ENCODE results near the gene LCN15. TPM values are rescaled to one million over a fixed set of nuclear protein-coding genes. Genes with fewer than 3 reads are reported as not detected.

LCN15 gene
- total RNA-seq, 2 donors from 2014 or later, result not detected

GRCh38 chr9:136806631-136807201 lies 42.4 kb upstream of the LCN15 start:
- H3K27ac ChIP-seq, result peak overlapping the region in 1 of 2 donors; percentile 63
- H3K9me3 ChIP-seq, result no peaks in the 10 kb centered on the region
- TF ChIP-seq, protein P1, sequence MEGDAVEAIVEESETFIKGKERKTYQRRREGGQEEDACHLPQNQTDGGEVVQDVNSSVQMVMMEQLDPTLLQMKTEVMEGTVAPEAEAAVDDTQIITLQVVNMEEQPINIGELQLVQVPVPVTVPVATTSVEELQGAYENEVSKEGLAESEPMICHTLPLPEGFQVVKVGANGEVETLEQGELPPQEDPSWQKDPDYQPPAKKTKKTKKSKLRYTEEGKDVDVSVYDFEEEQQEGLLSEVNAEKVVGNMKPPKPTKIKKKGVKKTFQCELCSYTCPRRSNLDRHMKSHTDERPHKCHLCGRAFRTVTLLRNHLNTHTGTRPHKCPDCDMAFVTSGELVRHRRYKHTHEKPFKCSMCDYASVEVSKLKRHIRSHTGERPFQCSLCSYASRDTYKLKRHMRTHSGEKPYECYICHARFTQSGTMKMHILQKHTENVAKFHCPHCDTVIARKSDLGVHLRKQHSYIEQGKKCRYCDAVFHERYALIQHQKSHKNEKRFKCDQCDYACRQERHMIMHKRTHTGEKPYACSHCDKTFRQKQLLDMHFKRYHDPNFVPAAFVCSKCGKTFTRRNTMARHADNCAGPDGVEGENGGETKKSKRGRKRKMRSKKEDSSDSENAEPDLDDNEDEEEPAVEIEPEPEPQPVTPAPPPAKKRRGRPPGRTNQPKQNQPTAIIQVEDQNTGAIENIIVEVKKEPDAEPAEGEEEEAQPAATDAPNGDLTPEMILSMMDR (IDR thresholded peaks at IDR 0.05), result no peak
- H3K36me3 ChIP-seq, result no peaks in the 10 kb centered on the region
- no peaks in the 10 kb centered on the region for H3K27me3 ChIP-seq (replicated peaks; ENCODE audit: insufficient read depth)
- no peak for DNase-seq (ENCODE audit: low spot score)
- peaks cover 24 to 36% of the 10 kb centered on the region in 2 donors for H3K4me1 ChIP-seq (ENCODE audit: control insufficient read depth in 1 of 2, low read depth in 2 of 2)
- peak overlapping the region; percentile 99 for H3K4me3 ChIP-seq
- no peak for ATAC-seq (ENCODE audit: insufficient number of reproducible peaks, low FRiP score, low read depth)

GRCh38 chr9:136806067-136806466 lies 41.7 kb upstream of the LCN15 start:
- DNase-seq (ENCODE audit: low spot score) (no peak), ATAC-seq (ENCODE audit: insufficient number of reproducible peaks, low FRiP score, low read depth) (no peak)
- Histone ChIP-seq H3K9me3 (no peaks in the 10 kb centered on the region), H3K4me3 (no peak overlapping the region), H3K4me1 (ENCODE audit: control insufficient read depth in 1 of 2, low read depth in 2 of 2) (peaks cover 24 to 36% of the 10 kb centered on the region in 2 donors), H3K27me3 (replicated peaks; ENCODE audit: insufficient read depth) (no peaks in the 10 kb centered on the region), H3K36me3 (no peaks in the 10 kb centered on the region), H3K27ac (no peak overlapping the region)
- TF ChIP-seq, protein P1 (IDR thresholded peaks at IDR 0.05), result no peak

- H3K9me3 ChIP-seq, result no peaks in the 10 kb centered on the region
- ATAC-seq (ENCODE audit: insufficient number of reproducible peaks, low FRiP score, low read depth), result no peak
- no peak overlapping the region for H3K27ac ChIP-seq
- TF ChIP-seq, protein P1 (IDR thresholded peaks at IDR 0.05), result no peak
- DNase-seq (ENCODE audit: low spot score), result no peak
- H3K4me1 ChIP-seq (ENCODE audit: control insufficient read depth in 1 of 2, low read depth in 2 of 2), result peaks cover 30 to 36% of the 10 kb centered on the region in 2 donors
- H3K27me3 ChIP-seq (replicated peaks; ENCODE audit: insufficient read depth), result peaks cover 7% of the 10 kb centered on the region
- H3K36me3 ChIP-seq, result no peaks in the 10 kb centered on the region
- H3K4me3 ChIP-seq, result no peak overlapping the region
These were observed 41.0 kb upstream of the LCN15 start for GRCh38 chr9:136805207-136805740.

DNA sequence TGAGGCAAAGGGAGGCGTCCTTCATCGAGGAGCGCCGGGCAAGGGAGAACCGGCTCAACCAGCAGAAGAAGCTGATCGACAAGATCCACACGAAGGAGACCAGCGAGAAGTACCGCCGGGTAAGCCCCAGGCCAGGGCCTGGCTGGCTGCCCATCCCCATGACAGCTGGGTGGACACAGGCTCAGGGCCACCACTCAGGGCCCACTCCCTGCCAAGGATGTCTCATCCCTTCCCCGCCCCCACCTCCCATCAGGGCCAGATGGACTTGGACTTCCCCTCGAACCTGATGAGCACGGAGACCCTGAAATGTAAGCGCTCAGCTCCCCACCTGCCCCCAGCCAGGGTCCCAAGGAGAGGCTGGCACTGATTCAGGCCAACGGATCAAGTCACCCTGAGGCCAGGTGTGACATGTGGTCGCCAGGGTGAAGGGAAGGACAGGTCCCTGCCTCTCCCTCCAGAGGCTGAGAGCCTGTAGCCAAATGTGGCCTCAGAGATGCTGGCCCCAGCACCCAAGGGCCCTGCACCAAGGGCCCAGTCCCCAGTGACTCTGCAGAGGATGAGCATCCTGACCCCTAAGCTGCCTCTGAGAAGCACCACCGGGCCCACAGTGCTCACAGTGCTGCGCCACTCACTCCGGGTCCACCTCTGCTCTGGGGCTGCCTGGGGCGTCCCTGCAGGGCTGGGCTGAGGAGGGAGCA lies 40.3 kb upstream of the LCN15 start:
- no peaks in the 10 kb centered on the region for H3K9me3 ChIP-seq
- peaks cover 7% of the 10 kb centered on the region for H3K27me3 ChIP-seq (replicated peaks; ENCODE audit: insufficient read depth)
- no peak for DNase-seq (ENCODE audit: low spot score)
- no peak overlapping the region for H3K4me3 ChIP-seq
- TF ChIP-seq, protein P1 (IDR thresholded peaks at IDR 0.05), result no peak
- H3K36me3 ChIP-seq, result no peaks in the 10 kb centered on the region
- no peak overlapping the region for H3K27ac ChIP-seq
- ATAC-seq (ENCODE audit: insufficient number of reproducible peaks, low FRiP score, low read depth), result no peak
- peaks cover 28 to 35% of the 10 kb centered on the region in 2 donors for H3K4me1 ChIP-seq (ENCODE audit: control insufficient read depth in 1 of 2, low read depth in 2 of 2)

Data from thoracic aorta (tissue), 2 donors.